Left ventricle myocardium inferior (tissue), 1 donor: ENCODE results near the gene ATP5PO. TPM values are rescaled to one million over a fixed set of nuclear protein-coding genes. Genes with fewer than 3 reads are reported as not detected.
A peak's percentile ranks its signal among the peaks of the same experiment; 100 is the strongest.

Experiments
- DNase-seq: peaks from one replicate; pipeline ENCODE4 v3.0.0-alpha.2; 2020
- H3K27ac ChIP-seq: fragments of 200-600 bp; replicated peaks from 2 replicates; pipeline ENCODE4 v1.8.0; 2021
- H3K27me3 ChIP-seq: fragments of 200-600 bp; 2 replicates; pipeline ENCODE4 v1.8.0; 2021; ENCODE audit warnings: low read depth
- H3K36me3 ChIP-seq: fragments of 200-600 bp; 2 replicates; pipeline ENCODE4 v1.8.0; 2021
- H3K4me1 ChIP-seq: fragments of 200-600 bp; 2 replicates; pipeline ENCODE4 v1.8.0; 2021
- H3K4me3 ChIP-seq: fragments of 200-600 bp; 2 replicates; pipeline ENCODE4 v1.8.0; 2021; ENCODE audit warnings: mild to moderate bottlenecking, moderate library complexity
- H3K9me3 ChIP-seq: fragments of 200-600 bp; replicated peaks from 2 replicates; pipeline ENCODE4 v1.8.0; 2021
- CTCF ChIP-seq: fragments of 200-600 bp; IDR thresholded peaks from 2 replicates; pipeline ENCODE4 v1.8.0; 2021; ENCODE audit warnings: antibody characterized with exemption, mild to moderate bottlenecking, borderline replicate concordance
- intact Hi-C: fragments of 100-400 bp; cut with micrococcal nuclease; formaldehyde crosslinking; loops from one replicate; pipeline ENCODE4 v1.11.0; 2022
- total RNA-seq: library from RNA; stranded (reverse); fragmentation: NEBNext Ultra II Directional; extraction: Animal tissue kit (Norgen Biotek cat#: 25700); gene quantifications from one replicate; pipeline ENCODE4 v1.2.1, GENCODE V29; 2021
- donor health status: DM: no; HTN: yes; CAD: no; lungs with severe emphysema.

The ATP5PO gene
- total RNA-seq, 1 donor from 2014 or later: 780 TPM

- Histone ChIP-seq H3K4me1 (peaks cover 52% of the 10 kb centered on the region), H3K9me3 (no peaks in the 10 kb centered on the region), H3K27me3 (no peaks in the 10 kb centered on the region), H3K36me3 (peaks cover 100% of the 10 kb centered on the region), H3K27ac (no peak overlapping the region), H3K4me3 (no peak overlapping the region)
- DNase-seq: no peak
- intact Hi-C loops: no loop called here
- TF ChIP-seq CTCF: no peak
Measured at GRCh38 chr21:33908760-33909159, 6.8 kb downstream of the ATP5PO start.

- no peak overlapping the region for H3K27ac ChIP-seq
- H3K27me3 ChIP-seq: no peaks in the 10 kb centered on the region
- peaks cover 81% of the 10 kb centered on the region for H3K36me3 ChIP-seq
Measured at GRCh38 chr21:33904041-33904440, 11.6 kb downstream of the ATP5PO start.

GRCh38 chr21:33902349-33902748 lies 13.3 kb downstream of the ATP5PO start:
- Histone ChIP-seq H3K4me3 (no peak overlapping the region), H3K27me3 (no peaks in the 10 kb centered on the region), H3K36me3 (peaks cover 64% of the 10 kb centered on the region), H3K27ac (peak overlapping the region; percentile 31), H3K9me3 (no peaks in the 10 kb centered on the region), H3K4me1 (peaks cover 15% of the 10 kb centered on the region)
- intact Hi-C loops: no loop called here
- no peak for DNase-seq
- TF ChIP-seq CTCF: no peak

More at GRCh38 chr21:33904041-33904440, 11.6 kb downstream of the ATP5PO start:
- DNase-seq: no peak
- intact Hi-C loops: no loop called here
- TF ChIP-seq CTCF: no peak
- peaks cover 15% of the 10 kb centered on the region for H3K4me1 ChIP-seq
- no peak overlapping the region for H3K4me3 ChIP-seq
- H3K9me3 ChIP-seq: no peaks in the 10 kb centered on the region

GRCh38 chr21:33901412-33902288 lies 14.0 kb downstream of the ATP5PO start:
- intact Hi-C loops: no loop called here

GRCh38 chr21:33899199-33899598 lies 16.4 kb downstream of the ATP5PO start:
- Histone ChIP-seq H3K27me3 (no peaks in the 10 kb centered on the region), H3K9me3 (no peaks in the 10 kb centered on the region), H3K4me3 (no peak overlapping the region), H3K27ac (no peak overlapping the region), H3K36me3 (peaks cover 33% of the 10 kb centered on the region), H3K4me1 (peaks cover 15% of the 10 kb centered on the region)
- intact Hi-C loops: no loop called here
- TF ChIP-seq CTCF: no peak
- no peak for DNase-seq

More at GRCh38 chr21:33901412-33902288, 14.0 kb downstream of the ATP5PO start:
- H3K9me3 ChIP-seq: no peaks in the 10 kb centered on the region
- DNase-seq: no peak
- peaks cover 13% of the 10 kb centered on the region for H3K4me1 ChIP-seq
- no peak overlapping the region for H3K4me3 ChIP-seq
- H3K36me3 ChIP-seq: peaks cover 57% of the 10 kb centered on the region
- H3K27me3 ChIP-seq: no peaks in the 10 kb centered on the region
- TF ChIP-seq CTCF: peak; percentile 55
- H3K27ac ChIP-seq: peak overlapping the region; percentile 31
